ENCODE measurements around the gene DCLK1.

GRCh38 chr13:35996360-35996759 is 134.8 kb downstream of the DCLK1 start:
- TF ChIP-seq SP1 (IDR thresholded peaks at IDR 0.05; ENCODE audit: low read depth) = no peak
- TF ChIP-seq POLR2AphosphoS5 (IDR thresholded peaks at IDR 0.05; ENCODE audit: low read depth, low read length) = no peak
- TF ChIP-seq CTCF (IDR thresholded peaks at IDR 0.05 in 2 of 3, conservative IDR thresholded peaks at IDR 0.05 in 1 of 3; ENCODE audit: borderline replicate concordance in 1 of 3, insufficient read depth in 1 of 3, low read depth in 2 of 3, low read length in 2 of 3) = no peak
- no peak for TF ChIP-seq CEBPB (IDR thresholded peaks at IDR 0.05; ENCODE audit: low read depth)
- TF ChIP-seq SRF (IDR thresholded peaks at IDR 0.05; ENCODE audit: low read depth) = no peak
- no peak for TF ChIP-seq MAX (IDR thresholded peaks at IDR 0.05)
- no peak for TF ChIP-seq RAD21 (IDR thresholded peaks at IDR 0.05; ENCODE audit: low read depth)
- TF ChIP-seq EZH2phosphoT487 (IDR thresholded peaks at IDR 0.05; ENCODE audit: borderline replicate concordance) = no peak
- TF ChIP-seq YY1 (IDR thresholded peaks at IDR 0.05; ENCODE audit: extremely low read depth, insufficient replicate concordance, low read depth, low read length) = no peak
- TF ChIP-seq JUND (IDR thresholded peaks at IDR 0.05) = no peak
- no peak for TF ChIP-seq ZFX (IDR thresholded peaks at IDR 0.05)
